ENCODE measurements around the gene IL24.

GRCh38 chr1:206854401-206855129 lies 42.7 kb upstream of the IL24 start:
- TF ChIP-seq CTCF (conservative IDR thresholded peaks at IDR 0.05) (no peak), ZFX (IDR thresholded peaks at IDR 0.05) (no peak)
